Adrenal gland (tissue), 12 donors: ENCODE results near the gene BCAS3. TPM values are rescaled to one million over a fixed set of nuclear protein-coding genes. Genes with fewer than 3 reads are reported as not detected.

Experiments used
- DNase-seq, 7 donors: peaks; one replicate each; pipeline ENCODE4 v3.0.0-alpha.2; 2019 to 2020
- H3K27ac ChIP-seq, 5 donors: fragments of 200-600 bp; sonication (generic) in 4 of 5; 1 replicate in 3 of 5; 2 replicates in 2 of 5; pipeline versions ENCODE4 v1.5.1 to v1.8.0; 2016 to 2020; ENCODE audit warnings: mild to moderate bottlenecking in 1 of 5
- H3K27me3 ChIP-seq: fragments of 200-600 bp; 2 replicates; pipeline ENCODE4 v1.8.0; 2021
- H3K36me3 ChIP-seq, 2 donors: fragments of 200-600 bp; replicated peaks in 1 of 2; 1 replicate in 1 of 2; 2 replicates in 1 of 2; pipeline versions ENCODE4 v1.5.1 to v1.8.0; 2018 to 2022
- H3K4me1 ChIP-seq, 2 donors: fragments of 200-600 bp; replicated peaks in 1 of 2; 1 replicate in 1 of 2; 2 replicates in 1 of 2; pipeline versions ENCODE4 v1.5.1 to v1.8.0; 2018 to 2021
- H3K4me3 ChIP-seq, 4 donors: fragments of 200-600 bp; sonication (generic) in 3 of 4; one replicate each; pipeline ENCODE4 v1.5.1; 2016 to 2018
- H3K9me3 ChIP-seq, 3 donors: fragments of 200-600 bp; sonication (generic) in 1 of 3; replicated peaks in 1 of 3; 1 replicate in 2 of 3; 2 replicates in 1 of 3; pipeline versions ENCODE4 v1.5.1 to v1.8.0; 2016 to 2021
- CTCF ChIP-seq, 6 experiments: fragments of 450-650 bp in 4 of 6; fragments of 200-600 bp in 2 of 6; sonication (generic) in 1 of 6; IDR thresholded peaks; 1 replicate in 5 of 6; 2 replicates in 1 of 6; pipeline versions ENCODE4 v1.5.1 to v1.8.0; 2016 to 2021; ENCODE audit warnings: antibody characterized with exemption in 6 of 6, mild to moderate bottlenecking in 2 of 6, moderate library complexity in 1 of 6
- POLR2A ChIP-seq, 2 donors: fragments of 450-650 bp; IDR thresholded peaks; one replicate each; pipeline ENCODE4 v1.6.1; 2017; ENCODE audit warnings: antibody characterized with exemption in 2 of 2, mild to moderate bottlenecking in 2 of 2, moderate library complexity in 1 of 2
- WGBS, 4 donors: extraction: QIAGEN DNeasy Blood & Tissue Kit in 2 of 4; methylation state at CpG; one replicate each; pipeline versions ENCODE4 v1.1.5 to v1.1.7; 2013 to 2017; 5-methylcytosine and 5-hydroxymethylcytosine counted together
- intact Hi-C, 2 donors: fragments of 100-400 bp; cut with DNase I; formaldehyde crosslinking; loops; one replicate each; pipeline versions ENCODE4 v1.14.1 to v1.15.0; 2022 to 2023
- polyA plus RNA-seq, 3 donors: library from polyadenylated mRNA; stranded (reverse); fragments of 200-250 nt in 2 of 3; fragments of 350-450 nt in 1 of 3; fragmentation: Illumina TruSeq in 1 of 3; extraction: RNeasy Lipid Tissue Mini Kit (QIAGEN cat#74804) in 1 of 3; gene quantifications; one replicate each; pipeline ENCODE4 v1.2.3, GENCODE V29; 2013 to 2014
- total RNA-seq, 9 donors: library from RNA; depleted of rRNA in 4 of 9; stranded (reverse); fragments of >200 nt in 4 of 9; fragments of 120-200 nt in 1 of 9; fragmentation: NEBNext Ultra II Directional in 1 of 9; extraction: Animal tissue kit (Norgen Biotek cat#: 25700) in 1 of 9; gene quantifications; one replicate each; pipeline versions ENCODE4 v1.1.0 to v1.2.4, GENCODE V29; 2013 to 2023
- donor health status: healthy with polysubstance abuse.
- donor health status: Bipolar disorder and iron deficiency.
- donor health status: DM: yes; HTN: yes; CAD: no.
- donor health status: DM: no; HTN: no; CAD: no.
- donor health status: DM: no; HTN: no; CAD: no.
- donor health status: DM: yes; HTN: yes; CAD: no.

The BCAS3 gene
- total and polyA plus RNA-seq, 12 donors: 9.4 to 105 (median 29.0) TPM

GRCh38 chr17:61291451-61292285, 614.0 kb downstream of the BCAS3 start:
- H3K4me1 ChIP-seq: peaks cover 0 to 14% of the 10 kb centered on the region in 2 donors
- no peak for TF ChIP-seq POLR2A (IDR thresholded peaks at IDR 0.05)
- no peak for TF ChIP-seq CTCF (IDR thresholded peaks at IDR 0.05)
- no peak overlapping the region for H3K27ac ChIP-seq
- no peaks in the 10 kb centered on the region for H3K27me3 ChIP-seq
- H3K4me3 ChIP-seq: no peak overlapping the region
- DNase-seq: no peak
- H3K9me3 ChIP-seq: no peaks in the 10 kb centered on the region
- intact Hi-C loops: no loop called here
- 74 to 83% (median 80%) methylated on average over 10 of the region's 10 CpGs for WGBS, 4 donors
- no peaks in the 10 kb centered on the region for H3K36me3 ChIP-seq

- H3K4me3 ChIP-seq: no peak overlapping the region
- H3K36me3 ChIP-seq: no peaks in the 10 kb centered on the region
- DNase-seq: no peak
- no peaks in the 10 kb centered on the region for H3K27me3 ChIP-seq
- intact Hi-C loops: no loop called here
- TF ChIP-seq POLR2A (IDR thresholded peaks at IDR 0.05) (no peak), CTCF (IDR thresholded peaks at IDR 0.05) (no peak)
- peaks cover 0 to 7% of the 10 kb centered on the region in 2 donors for H3K4me1 ChIP-seq
- H3K9me3 ChIP-seq: no peaks in the 10 kb centered on the region
- 90 to 98% (median 96%) methylated on average over 2 of the region's 2 CpGs for WGBS, 4 donors
- H3K27ac ChIP-seq: no peak overlapping the region
Measured at GRCh38 chr17:61294286-61294685, 616.6 kb downstream of the BCAS3 start.

GRCh38 chr17:61294777-61295176, 617.1 kb downstream of the BCAS3 start:
- H3K9me3 ChIP-seq: no peaks in the 10 kb centered on the region
- peaks cover 0 to 2% of the 10 kb centered on the region in 2 donors for H3K4me1 ChIP-seq
- H3K36me3 ChIP-seq: no peaks in the 10 kb centered on the region
- H3K27ac ChIP-seq: no peak overlapping the region
- WGBS, 4 donors: 72 to 84% (median 81%) methylated on average over 3 of the region's 3 CpGs
- DNase-seq: no peak
- TF ChIP-seq CTCF (IDR thresholded peaks at IDR 0.05): no peak
- no peak for TF ChIP-seq POLR2A (IDR thresholded peaks at IDR 0.05)
- intact Hi-C loops: no loop called here
- no peaks in the 10 kb centered on the region for H3K27me3 ChIP-seq
- no peak overlapping the region for H3K4me3 ChIP-seq

GRCh38 chr17:61296058-61296457, 618.4 kb downstream of the BCAS3 start:
- 96 to 98% (median 97%) methylated on average over 2 of the region's 2 CpGs for WGBS, 4 donors
- intact Hi-C loops: no loop called here
- DNase-seq: no peak
- TF ChIP-seq POLR2A (IDR thresholded peaks at IDR 0.05) (no peak), CTCF (IDR thresholded peaks at IDR 0.05) (no peak)
- H3K36me3 ChIP-seq: no peaks in the 10 kb centered on the region
- H3K27ac ChIP-seq: no peak overlapping the region
- no peak overlapping the region for H3K4me3 ChIP-seq
- no peaks in the 10 kb centered on the region for H3K4me1 ChIP-seq
- no peaks in the 10 kb centered on the region for H3K27me3 ChIP-seq
- no peaks in the 10 kb centered on the region for H3K9me3 ChIP-seq
